ENCODE results near the gene NAV3.

DNA sequence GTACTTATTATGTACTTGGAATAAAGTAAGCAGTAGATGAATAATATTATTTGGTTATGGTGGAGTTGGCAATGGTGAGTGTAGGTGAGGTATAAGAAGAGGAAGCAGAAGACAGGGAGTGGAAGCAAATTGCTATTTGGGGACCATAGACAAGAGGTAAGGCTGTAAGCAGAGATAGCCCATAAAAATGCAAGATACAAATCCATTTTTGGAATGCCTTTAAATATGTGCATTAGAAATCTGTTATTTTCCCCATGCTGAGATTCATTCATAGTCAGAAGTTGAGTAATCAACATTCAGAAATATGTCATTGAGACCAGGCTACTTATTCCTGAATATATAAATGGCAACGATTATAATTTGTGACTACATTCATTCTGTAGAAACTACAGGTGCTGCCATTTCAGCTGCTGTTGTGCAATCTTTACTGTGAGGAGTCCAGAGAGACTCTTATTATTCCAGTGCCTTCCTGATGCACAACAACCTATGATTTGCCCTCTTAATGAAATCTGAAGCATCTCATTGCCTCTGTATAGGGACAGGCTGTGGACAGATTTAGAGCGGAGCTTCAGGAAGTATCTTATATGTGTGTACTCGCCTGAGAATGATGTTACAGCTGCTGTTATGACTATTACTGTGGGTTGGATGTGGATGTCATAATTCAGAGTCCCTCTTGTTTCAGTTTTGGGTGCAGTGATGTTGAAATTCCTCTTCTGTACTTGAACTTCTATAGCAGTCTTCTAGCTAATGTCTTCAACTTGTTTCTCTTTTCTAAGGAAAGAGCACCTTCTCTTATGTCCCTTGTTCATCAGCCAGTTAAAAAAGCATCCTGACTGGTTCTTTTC, 173.8 kb downstream of the NAV3 start:
- TF ChIP-seq EZH2 (IDR thresholded peaks at IDR 0.05) (no peak), CTCF (IDR thresholded peaks at IDR 0.05) (no peak)

Data from neural progenitor cell (in vitro differentiated cells).